IPS DF 6.9 (cell line): ENCODE results near the gene PDE1A.

ENCODE experiments used
- DNase-seq: peaks from one replicate; pipeline ENCODE4 v3.0.0-alpha.2; 2013; ENCODE audit warnings: low read depth, low spot score
- H3K27ac ChIP-seq: one replicate; pipeline ENCODE4 v1.5.1; 2013; ENCODE audit warnings: low read length, control low read depth
- H3K27me3 ChIP-seq: 2 replicates; pipeline ENCODE4 v1.6.1; 2013; ENCODE audit warnings: mild to moderate bottlenecking, low read length; ENCODE audit not compliant: control insufficient read depth, insufficient read depth
- H3K36me3 ChIP-seq: 2 replicates; pipeline ENCODE4 v1.6.1; 2013; ENCODE audit warnings: low read length; ENCODE audit not compliant: control insufficient read depth, insufficient read depth
- H3K4me1 ChIP-seq: 2 replicates; pipeline ENCODE4 v1.6.1; 2013; ENCODE audit warnings: low read length; ENCODE audit not compliant: control insufficient read depth, insufficient read depth
- H3K4me3 ChIP-seq: 2 replicates; pipeline ENCODE4 v1.5.1; 2013; ENCODE audit warnings: mild to moderate bottlenecking, low read length
- H3K9me3 ChIP-seq: 2 replicates; pipeline ENCODE4 v1.6.1; 2013; ENCODE audit warnings: low read length, inconsistent platforms; ENCODE audit not compliant: control insufficient read depth, insufficient read depth
- WGBS: extraction: QIAGEN DNeasy Blood & Tissue Kit; methylation state at CpG from one replicate; pipeline ENCODE4 v1.1.7; 2013; ENCODE audit warnings: mixed read lengths, missing lambda C conversion rate; ENCODE audit not compliant: insufficient read length, insufficient coverage; 5-methylcytosine and 5-hydroxymethylcytosine counted together

The PDE1A gene

DNA sequence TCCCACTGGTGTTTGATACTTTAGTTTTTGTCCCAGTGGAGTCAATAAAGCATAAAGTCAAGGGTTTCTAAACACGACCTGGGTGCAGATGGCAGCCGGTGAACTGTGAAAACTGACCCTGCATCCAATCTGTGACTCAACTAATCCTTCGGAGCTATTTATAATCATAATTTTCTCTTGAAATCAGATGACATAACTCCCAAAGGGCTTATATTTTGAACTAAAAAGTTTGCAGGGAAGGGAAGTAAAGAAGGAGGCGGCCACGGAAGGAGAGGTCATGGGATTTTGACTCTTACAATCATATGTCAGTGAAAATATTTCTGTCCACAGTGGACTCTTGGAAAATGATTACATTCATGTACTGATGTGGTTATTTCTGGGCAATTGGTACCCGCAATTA lies 178.5 kb downstream of the PDE1A start:
- Histone ChIP-seq H3K4me3 (no peak overlapping the region), H3K36me3 (no peaks in the 10 kb centered on the region), H3K27ac (no peak overlapping the region), H3K27me3 (no peaks in the 10 kb centered on the region), H3K9me3 (no peaks in the 10 kb centered on the region), H3K4me1 (no peaks in the 10 kb centered on the region)
- no peak for DNase-seq
- no CpG with 5 or more reads among the region's 6 CpGs for WGBS

DNA sequence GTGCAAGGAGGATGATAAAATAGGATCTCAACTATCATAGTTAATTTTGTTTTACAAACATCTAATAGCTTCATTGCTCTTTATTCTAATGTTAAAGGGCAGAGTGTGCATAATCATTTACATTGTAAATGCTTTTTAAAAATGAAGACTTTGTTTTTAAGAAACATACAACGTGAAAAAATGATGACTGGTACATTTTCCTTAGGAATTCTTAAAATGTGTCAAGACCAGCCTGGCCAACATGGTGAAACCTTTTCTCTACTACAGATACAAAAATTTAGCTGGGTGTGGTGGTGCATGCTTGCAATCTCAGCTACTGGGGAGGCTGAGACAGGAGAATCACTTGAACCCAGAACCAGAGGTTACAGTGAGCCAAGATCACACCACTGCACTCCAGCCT lies 179.0 kb downstream of the PDE1A start:
- H3K4me3 ChIP-seq: no peak overlapping the region
- no peaks in the 10 kb centered on the region for H3K9me3 ChIP-seq
- H3K4me1 ChIP-seq: no peaks in the 10 kb centered on the region
- no CpG with 5 or more reads among the region's 1 CpG for WGBS
- no peak for DNase-seq
- no peak overlapping the region for H3K27ac ChIP-seq
- no peaks in the 10 kb centered on the region for H3K27me3 ChIP-seq
- no peaks in the 10 kb centered on the region for H3K36me3 ChIP-seq

DNA sequence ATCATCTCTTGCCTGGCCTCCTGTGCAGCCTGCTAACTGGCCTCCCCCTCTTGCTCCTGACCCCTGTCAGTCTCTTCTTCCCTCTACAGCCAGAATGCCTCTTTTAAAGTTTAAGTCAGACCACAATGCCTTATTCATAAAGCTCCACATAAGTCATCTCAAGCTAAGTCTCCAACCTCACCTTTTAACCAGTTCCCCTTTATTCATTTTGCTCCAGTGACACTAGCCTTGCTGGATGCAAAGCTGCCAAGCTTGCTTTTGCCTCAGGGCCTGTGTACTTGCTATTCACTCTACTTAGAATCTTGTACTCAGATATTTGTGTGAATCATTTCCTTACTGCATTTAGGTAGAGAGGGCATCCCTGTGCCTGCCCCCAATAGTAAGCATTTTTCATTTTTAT lies 180.9 kb downstream of the PDE1A start:
- DNase-seq: no peak
- H3K4me3 ChIP-seq: no peak overlapping the region
- no peaks in the 10 kb centered on the region for H3K27me3 ChIP-seq
- H3K27ac ChIP-seq: no peak overlapping the region
- H3K36me3 ChIP-seq: no peaks in the 10 kb centered on the region
- no peaks in the 10 kb centered on the region for H3K9me3 ChIP-seq
- no peaks in the 10 kb centered on the region; the same call in 1 of the 2 replicates for H3K4me1 ChIP-seq

DNA sequence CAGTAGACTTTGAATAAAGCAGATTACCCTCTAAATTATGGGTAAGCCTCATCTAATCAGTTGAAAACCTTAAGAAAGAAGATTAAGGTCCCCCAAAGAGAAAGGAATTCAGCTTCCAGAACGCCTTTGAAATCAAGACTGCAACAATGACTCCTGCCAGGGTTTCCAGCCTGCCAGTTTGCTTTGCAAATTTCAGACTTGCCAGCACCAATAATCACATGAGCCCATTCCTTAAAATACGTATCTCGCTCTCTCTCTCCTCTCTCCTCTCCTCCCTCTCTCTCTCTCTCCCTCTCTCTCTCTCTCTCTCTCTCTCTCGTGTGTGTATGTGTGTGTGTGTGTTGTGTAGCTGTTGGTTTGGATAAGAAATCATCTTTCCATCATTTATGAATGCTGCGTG lies 184.2 kb downstream of the PDE1A start:
- Histone ChIP-seq H3K4me3 (no peak overlapping the region), H3K9me3 (no peaks in the 10 kb centered on the region), H3K27me3 (no peaks in the 10 kb centered on the region), H3K36me3 (no peaks in the 10 kb centered on the region), H3K4me1 (no peaks in the 10 kb centered on the region; the same call in 1 of the 2 replicates), H3K27ac (no peak overlapping the region)
- whole genome bisulfite sequencing: no CpG with 5 or more reads among the region's 5 CpGs
- DNase-seq: no peak

DNA sequence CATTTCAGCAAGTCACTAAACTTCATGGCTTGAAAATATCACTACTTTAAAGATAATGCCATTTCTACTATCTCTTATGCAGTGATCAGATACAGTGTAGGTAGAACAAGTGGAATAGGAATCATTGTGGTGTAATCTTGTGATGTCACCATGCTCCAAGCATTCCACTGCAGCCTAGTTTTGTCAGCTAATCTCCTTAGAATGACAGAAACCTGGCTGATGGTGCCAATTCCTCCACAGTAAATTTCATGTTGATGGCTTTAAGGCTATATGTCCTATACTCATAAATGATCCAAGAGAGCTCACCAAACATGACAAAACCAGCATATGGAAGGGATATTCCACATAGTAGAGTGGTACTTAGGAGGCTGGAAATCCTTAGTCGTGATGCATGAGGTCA lies 184.9 kb downstream of the PDE1A start:
- no peaks in the 10 kb centered on the region for H3K27me3 ChIP-seq
- H3K4me3 ChIP-seq: no peak overlapping the region
- 100% methylated on average over 1 of the region's 1 CpG for WGBS
- H3K36me3 ChIP-seq: no peaks in the 10 kb centered on the region
- H3K4me1 ChIP-seq: no peaks in the 10 kb centered on the region; the same call in 1 of the 2 replicates
- H3K9me3 ChIP-seq: no peaks in the 10 kb centered on the region
- DNase-seq: no peak
- H3K27ac ChIP-seq: no peak overlapping the region

DNA sequence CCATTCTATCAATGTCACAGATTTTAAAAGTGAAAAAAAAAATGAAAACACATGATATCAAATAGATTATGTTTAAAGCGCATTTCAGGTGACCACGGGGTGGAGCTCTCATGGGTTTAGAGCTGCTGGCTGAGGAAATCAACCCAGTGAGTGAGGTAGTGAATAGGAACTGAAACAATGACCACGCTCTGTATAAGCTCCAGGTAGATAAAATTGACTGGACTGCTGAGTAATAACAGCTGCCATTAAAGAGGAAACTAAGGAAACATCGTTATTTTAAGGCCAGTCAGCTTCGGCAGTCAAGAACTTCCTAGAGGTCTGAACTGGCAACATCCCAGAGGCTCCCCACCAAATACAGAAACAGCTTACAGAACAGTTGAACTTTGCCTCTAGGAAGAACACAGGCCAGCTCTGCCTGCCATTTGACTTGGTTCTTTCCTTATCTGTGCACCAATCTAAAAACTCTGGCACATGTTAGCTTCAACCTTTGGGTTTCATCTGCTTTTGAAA lies 185.9 kb downstream of the PDE1A start:
- Histone ChIP-seq H3K4me1 (no peaks in the 10 kb centered on the region; the same call in 1 of the 2 replicates), H3K27me3 (no peaks in the 10 kb centered on the region), H3K9me3 (no peaks in the 10 kb centered on the region), H3K36me3 (no peaks in the 10 kb centered on the region), H3K4me3 (no peak overlapping the region), H3K27ac (no peak overlapping the region)
- no peak for DNase-seq
- no CpG with 5 or more reads among the region's 5 CpGs for WGBS

DNA sequence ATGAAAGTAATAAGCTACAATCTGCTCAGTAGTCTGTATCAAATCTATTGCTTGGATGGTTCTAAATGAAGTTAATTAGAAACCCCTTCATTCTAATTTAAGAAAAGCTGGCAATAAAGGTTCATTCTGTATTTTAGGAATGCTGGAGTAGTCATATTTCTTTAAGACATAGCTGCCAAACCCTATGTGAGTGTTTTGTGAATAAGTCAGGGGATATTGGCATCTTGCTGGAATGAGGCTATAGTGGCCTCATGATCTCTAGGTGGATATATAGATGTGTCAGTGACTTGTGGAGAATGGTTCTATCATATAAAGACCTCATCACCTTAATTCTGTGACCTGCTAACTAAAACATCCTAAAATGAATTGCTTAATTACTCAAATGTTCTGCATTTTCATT lies 196.3 kb downstream of the PDE1A start:
- H3K27me3 ChIP-seq: no peaks in the 10 kb centered on the region
- H3K9me3 ChIP-seq: no peaks in the 10 kb centered on the region
- no peaks in the 10 kb centered on the region for H3K36me3 ChIP-seq
- no peak for DNase-seq
- no peak overlapping the region for H3K4me3 ChIP-seq
- H3K4me1 ChIP-seq: no peaks in the 10 kb centered on the region
- H3K27ac ChIP-seq: no peak overlapping the region

DNA sequence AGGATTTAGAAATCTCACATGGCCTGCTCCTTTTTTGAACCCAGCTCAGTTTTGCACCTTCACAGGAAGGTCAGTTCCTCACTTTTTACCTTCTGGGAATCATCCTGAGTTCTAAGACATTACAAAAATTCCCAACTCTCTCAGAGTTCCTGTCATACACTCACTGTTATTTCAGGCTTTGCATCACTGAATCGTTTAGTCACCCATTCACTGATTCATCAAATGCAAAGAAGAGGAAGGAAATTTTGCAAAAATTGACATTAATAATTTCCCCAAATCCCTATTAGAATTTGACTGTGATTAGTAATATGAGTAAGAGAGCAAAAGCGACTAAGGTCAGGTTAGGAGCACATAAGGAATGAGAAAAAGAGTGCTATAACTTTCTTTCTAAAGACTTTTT lies 197.5 kb downstream of the PDE1A start:
- Histone ChIP-seq H3K36me3 (no peaks in the 10 kb centered on the region), H3K4me1 (no peaks in the 10 kb centered on the region), H3K9me3 (no peaks in the 10 kb centered on the region), H3K4me3 (no peak overlapping the region), H3K27me3 (no peaks in the 10 kb centered on the region), H3K27ac (no peak overlapping the region)
- WGBS: no CpG with 5 or more reads among the region's 2 CpGs
- DNase-seq: no peak

DNA sequence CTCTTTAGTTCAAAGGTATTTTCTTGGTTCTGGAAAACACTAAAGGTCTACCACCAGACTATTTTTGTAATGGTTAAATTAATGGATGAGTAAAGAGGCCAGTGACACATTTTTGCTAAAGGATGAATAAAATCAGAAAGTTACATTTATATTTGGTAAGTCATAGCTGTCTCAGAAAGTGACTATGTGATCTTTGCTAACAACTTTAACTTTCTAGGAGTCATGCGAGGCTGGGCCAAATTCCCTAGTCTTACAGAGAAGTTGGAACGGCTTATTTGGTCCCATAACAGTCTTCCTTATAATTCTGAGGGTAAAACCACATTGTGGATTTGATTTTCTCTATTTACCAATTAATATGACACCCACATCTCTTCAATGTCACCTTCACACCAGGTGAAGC lies 198.1 kb downstream of the PDE1A start:
- Histone ChIP-seq H3K27me3 (no peaks in the 10 kb centered on the region), H3K36me3 (no peaks in the 10 kb centered on the region), H3K27ac (no peak overlapping the region), H3K4me3 (no peak overlapping the region), H3K4me1 (no peaks in the 10 kb centered on the region), H3K9me3 (no peaks in the 10 kb centered on the region)
- no CpG with 5 or more reads among the region's 2 CpGs for WGBS
- no peak for DNase-seq

DNA sequence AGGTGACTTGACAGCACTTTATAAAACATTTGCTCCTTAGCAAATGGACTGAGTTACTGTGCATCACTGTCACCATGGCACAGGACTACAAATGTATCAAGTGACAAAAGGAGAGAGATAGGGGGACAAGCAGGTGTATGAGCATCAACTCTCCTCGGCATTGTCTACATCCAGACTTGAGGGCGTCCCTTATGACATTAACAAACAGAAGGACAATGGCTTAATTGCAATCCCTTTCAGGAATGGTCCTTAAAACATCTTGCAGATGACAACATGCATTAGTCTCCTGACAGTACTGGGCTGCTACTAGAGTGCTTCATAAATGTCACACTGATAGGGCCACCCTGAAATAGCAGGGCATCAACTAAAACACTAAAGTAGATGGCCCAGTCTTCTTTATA lies 198.8 kb downstream of the PDE1A start:
- H3K27me3 ChIP-seq: no peaks in the 10 kb centered on the region
- H3K27ac ChIP-seq: no peak overlapping the region
- H3K9me3 ChIP-seq: no peaks in the 10 kb centered on the region
- no CpG with 5 or more reads among the region's 2 CpGs for WGBS
- H3K4me1 ChIP-seq: no peaks in the 10 kb centered on the region
- H3K36me3 ChIP-seq: no peaks in the 10 kb centered on the region
- DNase-seq: no peak
- no peak overlapping the region for H3K4me3 ChIP-seq

DNA sequence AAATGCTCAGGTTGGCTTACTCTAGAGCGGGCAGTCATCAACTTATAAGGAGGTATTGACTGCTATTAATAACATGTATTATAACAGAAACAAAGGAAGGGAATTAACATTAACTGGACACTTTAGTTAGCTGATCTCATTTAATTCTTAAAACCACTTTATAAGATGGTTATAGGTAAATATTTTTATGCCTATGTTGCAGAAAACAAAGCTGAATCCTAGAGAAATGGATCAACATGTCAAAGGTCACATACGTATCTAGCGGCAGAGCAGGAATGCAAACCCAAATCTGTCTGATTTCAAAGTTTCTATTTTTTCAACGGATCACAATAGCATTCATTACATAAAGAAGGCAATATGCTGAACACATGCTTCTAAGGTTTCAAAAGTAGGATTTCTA lies 200.0 kb downstream of the PDE1A start:
- no peaks in the 10 kb centered on the region for H3K36me3 ChIP-seq
- no peaks in the 10 kb centered on the region for H3K4me1 ChIP-seq
- no peak overlapping the region for H3K4me3 ChIP-seq
- H3K9me3 ChIP-seq: no peaks in the 10 kb centered on the region
- H3K27me3 ChIP-seq: no peaks in the 10 kb centered on the region
- no peak for DNase-seq
- H3K27ac ChIP-seq: no peak overlapping the region
- WGBS: no CpG with 5 or more reads among the region's 4 CpGs
